WTC11 (cell line): ENCODE measurements around the gene FOXP1. TPM values are rescaled to one million over a fixed set of nuclear protein-coding genes. Genes with fewer than 3 reads are reported as not detected.

Experiments
- ATAC-seq: fragments of 200-7000 bp; cut with Tn5 transposase; 2 replicates; pipeline ENCODE4 v1.10.0; 2021; ENCODE audit warnings: mild to moderate bottlenecking, moderate library complexity
- CTCF ChIA-PET: fragments of 300-600 bp; sonication (Branson Sonifier 250); formaldehyde crosslinking; loops from one replicate; lab custom pipeline; 2021; ENCODE audit warnings: antibody characterized with exemption; lab: Charles Lee
- POLR2A ChIA-PET: fragments of 350-600 bp; sonication (Branson Sonifier 250); formaldehyde crosslinking; loops from one replicate; lab custom pipeline; 2021; ENCODE audit warnings: antibody characterized with exemption; lab: Charles Lee
- DNase-seq: peaks from one replicate; pipeline ENCODE4 v3.0.0; 2021; ENCODE audit warnings: low spot score
- H3K27ac Mint-ChIP-seq: 2 replicates; pipeline ENCODE4 v1.8.0; 2021; ENCODE audit warnings: mixed read lengths
- H3K27me3 Mint-ChIP-seq: 2 replicates; pipeline ENCODE4 v1.8.0; 2021; ENCODE audit warnings: low read depth, mild to moderate bottlenecking, moderate library complexity, mixed read lengths
- H3K36me3 Mint-ChIP-seq: 2 replicates; pipeline ENCODE4 v1.8.0; 2021; ENCODE audit warnings: mixed read lengths
- H3K4me1 Mint-ChIP-seq: 2 replicates; pipeline ENCODE4 v1.8.0; 2022; ENCODE audit warnings: mixed read lengths
- H3K4me3 Mint-ChIP-seq: 2 replicates; pipeline ENCODE4 v1.8.0; 2021; ENCODE audit warnings: mild to moderate bottlenecking, moderate library complexity, mixed read lengths
- H3K9me3 Mint-ChIP-seq: 2 replicates; pipeline ENCODE4 v1.8.0; 2021; ENCODE audit warnings: mixed read lengths
- CREM ChIP-seq: sonication (generic); formaldehyde crosslinking; IDR thresholded peaks from 2 replicates; pipeline ENCODE4 v1.8.1; 2022; ENCODE audit warnings: mild to moderate bottlenecking, missing genetic modification reagents, moderate library complexity
- GTF2I ChIP-seq: fragments of 250-450 bp; sonication (Bioruptor Pico); conservative IDR thresholded peaks from 2 replicates; pipeline ENCODE4 v1.4.0; 2021; ENCODE audit warnings: mild to moderate bottlenecking
- HMGA2 ChIP-seq: fragments of 250-450 bp; sonication (Bioruptor Pico); IDR thresholded peaks from 2 replicates; pipeline ENCODE4 v1.4.0; 2021; ENCODE audit warnings: mild to moderate bottlenecking, moderate library complexity
- JUN ChIP-seq: sonication (generic); formaldehyde crosslinking; IDR thresholded peaks from 2 replicates; pipeline ENCODE4 v1.8.0; 2023; ENCODE audit warnings: mild to moderate bottlenecking, missing genetic modification reagents
- NFE2L1 ChIP-seq: sonication (generic); formaldehyde crosslinking; IDR thresholded peaks from 2 replicates; pipeline ENCODE4 v1.8.1; 2023; ENCODE audit warnings: missing genetic modification reagents
- SP1 ChIP-seq: sonication (generic); formaldehyde crosslinking; conservative IDR thresholded peaks from 2 replicates; pipeline ENCODE4 v1.8.1; 2022; ENCODE audit warnings: missing genetic modification reagents
- TP53 ChIP-seq: sonication (generic); formaldehyde crosslinking; IDR thresholded peaks from 2 replicates; pipeline ENCODE4 v1.8.1; 2023; ENCODE audit warnings: mild to moderate bottlenecking, missing genetic modification reagents
- ZNF138 ChIP-seq: sonication (generic); formaldehyde crosslinking; conservative IDR thresholded peaks from 2 replicates; pipeline ENCODE4 v1.8.1; 2022; ENCODE audit warnings: mild to moderate bottlenecking, moderate library complexity, missing genetic modification reagents
- total RNA-seq: library from RNA; stranded (reverse); gene quantifications from 3 replicates; pipeline ENCODE4 v1.2.3, GENCODE V29; 2021
- TF ChIP-seq, protein P1 (sequence below): sonication (generic); formaldehyde crosslinking; IDR thresholded peaks from 2 replicates; pipeline ENCODE4 v1.8.0; 2023; ENCODE audit warnings: missing genetic modification reagents, mild to moderate bottlenecking, borderline replicate concordance
- TF ChIP-seq, protein P2 (sequence below): sonication (generic); formaldehyde crosslinking; IDR thresholded peaks from 2 replicates; pipeline ENCODE4 v1.8.1; 2022; ENCODE audit warnings: low read depth, missing genetic modification reagents, borderline replicate concordance
- TF ChIP-seq, protein P3 (sequence below): sonication (generic); formaldehyde crosslinking; IDR thresholded peaks from 2 replicates; pipeline ENCODE4 v1.8.1; 2023; ENCODE audit warnings: mild to moderate bottlenecking, missing genetic modification reagents
- TF ChIP-seq, protein P4 (sequence below): sonication (generic); formaldehyde crosslinking; conservative IDR thresholded peaks from 2 replicates; pipeline ENCODE4 v1.8.1; 2022; ENCODE audit warnings: mild to moderate bottlenecking, missing genetic modification reagents
- TF ChIP-seq, protein P5 (sequence below): fragments of 250-450 bp; sonication (Bioruptor Pico); IDR thresholded peaks from 2 replicates; pipeline ENCODE4 v2.1.2; 2022; ENCODE audit warnings: mild to moderate bottlenecking, moderate library complexity
- TF ChIP-seq, protein P6 (sequence below): sonication (generic); formaldehyde crosslinking; IDR thresholded peaks from 2 replicates; pipeline ENCODE4 v1.8.1; 2023; ENCODE audit warnings: mild to moderate bottlenecking, missing genetic modification reagents, borderline replicate concordance
- TF ChIP-seq, protein P7 (sequence below): sonication (generic); formaldehyde crosslinking; IDR thresholded peaks from 2 replicates; pipeline ENCODE4 v1.8.1; 2023; ENCODE audit warnings: mild to moderate bottlenecking, missing genetic modification reagents

FOXP1 gene
- total RNA-seq, 1 experiment from 2014 or later = 25.8 TPM

DNA sequence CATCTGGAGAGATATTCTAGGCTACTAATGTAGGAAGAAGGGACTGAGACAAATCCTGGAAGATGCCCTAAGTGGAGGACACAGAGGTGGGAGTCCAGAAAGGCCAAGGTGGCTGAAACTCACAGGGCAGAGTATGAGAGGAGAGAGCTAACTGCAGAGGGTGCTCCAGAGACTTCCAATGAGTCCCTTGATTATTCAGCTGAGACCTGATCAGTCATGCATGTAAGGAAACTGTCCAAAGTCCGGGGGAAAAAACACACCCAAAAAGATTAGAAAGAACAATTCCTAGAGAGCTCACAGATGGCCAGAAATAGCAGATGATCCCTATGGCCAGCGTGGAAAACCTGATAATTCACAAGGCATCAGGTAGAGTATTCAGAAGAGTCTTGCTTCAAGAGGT, 18.7 kb upstream of the FOXP1 start:
- H3K27me3 Mint-ChIP-seq = no peaks in the 10 kb centered on the region
- CTCF ChIA-PET = no interaction called here
- no peak overlapping the region for H3K4me3 Mint-ChIP-seq
- H3K27ac Mint-ChIP-seq = no peak overlapping the region
- POLR2A ChIA-PET = interaction anchor here (0.7 kb wide), 1 partner anchor 635 kb away, joined by 3 read pairs; no protein-coding TSS in a partner anchor
- H3K4me1 Mint-ChIP-seq = no peaks in the 10 kb centered on the region
- DNase-seq (no peak), ATAC-seq (no peak)
- H3K9me3 Mint-ChIP-seq = peaks cover 25% of the 10 kb centered on the region
- peaks cover 7% of the 10 kb centered on the region for H3K36me3 Mint-ChIP-seq
- TF ChIP-seq, protein P1, sequence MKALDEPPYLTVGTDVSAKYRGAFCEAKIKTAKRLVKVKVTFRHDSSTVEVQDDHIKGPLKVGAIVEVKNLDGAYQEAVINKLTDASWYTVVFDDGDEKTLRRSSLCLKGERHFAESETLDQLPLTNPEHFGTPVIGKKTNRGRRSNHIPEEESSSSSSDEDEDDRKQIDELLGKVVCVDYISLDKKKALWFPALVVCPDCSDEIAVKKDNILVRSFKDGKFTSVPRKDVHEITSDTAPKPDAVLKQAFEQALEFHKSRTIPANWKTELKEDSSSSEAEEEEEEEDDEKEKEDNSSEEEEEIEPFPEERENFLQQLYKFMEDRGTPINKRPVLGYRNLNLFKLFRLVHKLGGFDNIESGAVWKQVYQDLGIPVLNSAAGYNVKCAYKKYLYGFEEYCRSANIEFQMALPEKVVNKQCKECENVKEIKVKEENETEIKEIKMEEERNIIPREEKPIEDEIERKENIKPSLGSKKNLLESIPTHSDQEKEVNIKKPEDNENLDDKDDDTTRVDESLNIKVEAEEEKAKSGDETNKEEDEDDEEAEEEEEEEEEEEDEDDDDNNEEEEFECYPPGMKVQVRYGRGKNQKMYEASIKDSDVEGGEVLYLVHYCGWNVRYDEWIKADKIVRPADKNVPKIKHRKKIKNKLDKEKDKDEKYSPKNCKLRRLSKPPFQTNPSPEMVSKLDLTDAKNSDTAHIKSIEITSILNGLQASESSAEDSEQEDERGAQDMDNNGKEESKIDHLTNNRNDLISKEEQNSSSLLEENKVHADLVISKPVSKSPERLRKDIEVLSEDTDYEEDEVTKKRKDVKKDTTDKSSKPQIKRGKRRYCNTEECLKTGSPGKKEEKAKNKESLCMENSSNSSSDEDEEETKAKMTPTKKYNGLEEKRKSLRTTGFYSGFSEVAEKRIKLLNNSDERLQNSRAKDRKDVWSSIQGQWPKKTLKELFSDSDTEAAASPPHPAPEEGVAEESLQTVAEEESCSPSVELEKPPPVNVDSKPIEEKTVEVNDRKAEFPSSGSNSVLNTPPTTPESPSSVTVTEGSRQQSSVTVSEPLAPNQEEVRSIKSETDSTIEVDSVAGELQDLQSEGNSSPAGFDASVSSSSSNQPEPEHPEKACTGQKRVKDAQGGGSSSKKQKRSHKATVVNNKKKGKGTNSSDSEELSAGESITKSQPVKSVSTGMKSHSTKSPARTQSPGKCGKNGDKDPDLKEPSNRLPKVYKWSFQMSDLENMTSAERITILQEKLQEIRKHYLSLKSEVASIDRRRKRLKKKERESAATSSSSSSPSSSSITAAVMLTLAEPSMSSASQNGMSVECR (CRISPR knock-in tag) = no peak
- TF ChIP-seq TP53 (no peak), JUN (CRISPR knock-in tag) (no peak), NFE2L1 (CRISPR knock-in tag) (no peak)
- TF ChIP-seq, protein P2, sequence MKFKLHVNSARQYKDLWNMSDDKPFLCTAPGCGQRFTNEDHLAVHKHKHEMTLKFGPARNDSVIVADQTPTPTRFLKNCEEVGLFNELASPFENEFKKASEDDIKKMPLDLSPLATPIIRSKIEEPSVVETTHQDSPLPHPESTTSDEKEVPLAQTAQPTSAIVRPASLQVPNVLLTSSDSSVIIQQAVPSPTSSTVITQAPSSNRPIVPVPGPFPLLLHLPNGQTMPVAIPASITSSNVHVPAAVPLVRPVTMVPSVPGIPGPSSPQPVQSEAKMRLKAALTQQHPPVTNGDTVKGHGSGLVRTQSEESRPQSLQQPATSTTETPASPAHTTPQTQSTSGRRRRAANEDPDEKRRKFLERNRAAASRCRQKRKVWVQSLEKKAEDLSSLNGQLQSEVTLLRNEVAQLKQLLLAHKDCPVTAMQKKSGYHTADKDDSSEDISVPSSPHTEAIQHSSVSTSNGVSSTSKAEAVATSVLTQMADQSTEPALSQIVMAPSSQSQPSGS (CRISPR knock-in tag) = no peak

DNA sequence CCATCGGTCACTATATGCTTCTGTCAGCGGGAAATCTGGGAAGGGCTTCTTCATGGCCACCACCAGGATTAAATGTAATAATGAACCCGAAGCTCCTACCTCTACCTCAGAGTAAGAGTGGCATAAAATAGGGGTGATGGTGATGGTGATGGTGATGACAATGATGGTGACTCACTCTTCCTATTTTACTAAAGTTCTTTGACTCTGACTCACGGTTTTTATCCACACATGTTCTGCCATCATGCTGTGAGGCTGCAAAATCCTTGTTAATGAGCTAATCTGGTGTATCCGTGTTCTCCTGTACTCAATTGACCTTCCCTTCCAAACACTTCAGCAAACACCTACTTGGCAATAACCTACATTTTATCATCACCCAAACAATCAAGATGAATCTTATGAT, 18.3 kb upstream of the FOXP1 start:
- Mint-ChIP-seq H3K36me3 (peaks cover 10% of the 10 kb centered on the region), H3K27ac (no peak overlapping the region), H3K27me3 (no peaks in the 10 kb centered on the region), H3K9me3 (peaks cover 27% of the 10 kb centered on the region), H3K4me3 (no peak overlapping the region), H3K4me1 (no peaks in the 10 kb centered on the region)
- ATAC-seq = no peak
- TF ChIP-seq, protein P3, sequence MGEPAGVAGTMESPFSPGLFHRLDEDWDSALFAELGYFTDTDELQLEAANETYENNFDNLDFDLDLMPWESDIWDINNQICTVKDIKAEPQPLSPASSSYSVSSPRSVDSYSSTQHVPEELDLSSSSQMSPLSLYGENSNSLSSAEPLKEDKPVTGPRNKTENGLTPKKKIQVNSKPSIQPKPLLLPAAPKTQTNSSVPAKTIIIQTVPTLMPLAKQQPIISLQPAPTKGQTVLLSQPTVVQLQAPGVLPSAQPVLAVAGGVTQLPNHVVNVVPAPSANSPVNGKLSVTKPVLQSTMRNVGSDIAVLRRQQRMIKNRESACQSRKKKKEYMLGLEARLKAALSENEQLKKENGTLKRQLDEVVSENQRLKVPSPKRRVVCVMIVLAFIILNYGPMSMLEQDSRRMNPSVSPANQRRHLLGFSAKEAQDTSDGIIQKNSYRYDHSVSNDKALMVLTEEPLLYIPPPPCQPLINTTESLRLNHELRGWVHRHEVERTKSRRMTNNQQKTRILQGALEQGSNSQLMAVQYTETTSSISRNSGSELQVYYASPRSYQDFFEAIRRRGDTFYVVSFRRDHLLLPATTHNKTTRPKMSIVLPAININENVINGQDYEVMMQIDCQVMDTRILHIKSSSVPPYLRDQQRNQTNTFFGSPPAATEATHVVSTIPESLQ = no peak
- TF ChIP-seq, protein P4, sequence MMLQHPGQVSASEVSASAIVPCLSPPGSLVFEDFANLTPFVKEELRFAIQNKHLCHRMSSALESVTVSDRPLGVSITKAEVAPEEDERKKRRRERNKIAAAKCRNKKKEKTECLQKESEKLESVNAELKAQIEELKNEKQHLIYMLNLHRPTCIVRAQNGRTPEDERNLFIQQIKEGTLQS (CRISPR knock-in tag) = no peak
- TF ChIP-seq ZNF138 (CRISPR knock-in tag) = no peak
- DNase-seq = no peak
- CTCF ChIA-PET = no interaction called here
- POLR2A ChIA-PET = no interaction called here

DNA sequence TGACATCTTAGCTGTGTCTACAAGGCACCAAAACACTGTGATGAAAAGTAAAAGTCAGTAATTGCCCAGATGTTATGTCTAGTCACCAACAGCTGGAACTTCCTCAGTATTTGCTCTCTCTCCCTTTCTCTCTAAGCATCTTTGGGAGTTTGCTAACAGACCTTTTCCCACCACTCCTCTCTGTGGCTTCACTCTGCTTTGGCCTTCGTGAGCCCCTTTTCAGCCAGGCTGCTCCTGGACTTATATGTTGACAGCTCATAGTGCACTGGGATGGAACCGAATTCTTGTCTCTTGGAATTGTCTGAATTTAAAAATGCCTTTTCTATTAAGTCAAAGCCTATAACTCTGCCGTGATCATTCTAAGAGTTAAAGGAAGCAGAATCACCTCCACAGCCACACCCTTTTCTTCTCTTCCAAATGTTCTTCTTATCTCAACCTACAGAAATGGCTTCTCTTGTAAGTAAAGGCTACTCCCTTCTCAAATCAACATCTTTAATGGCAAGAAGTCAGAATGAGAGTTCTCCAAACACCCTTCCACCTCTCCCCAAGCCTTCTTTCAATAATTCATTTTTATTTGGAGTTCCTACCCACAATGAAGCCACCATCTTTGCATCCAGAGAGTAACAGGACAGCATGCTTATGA, 17.2 kb upstream of the FOXP1 start:
- ATAC-seq = no peak
- no peak overlapping the region for H3K4me3 Mint-ChIP-seq
- peaks cover 26% of the 10 kb centered on the region for H3K9me3 Mint-ChIP-seq
- H3K27me3 Mint-ChIP-seq = no peaks in the 10 kb centered on the region
- H3K36me3 Mint-ChIP-seq = peaks cover 14% of the 10 kb centered on the region
- no peaks in the 10 kb centered on the region for H3K4me1 Mint-ChIP-seq
- POLR2A ChIA-PET = no interaction called here
- no peak for DNase-seq
- TF ChIP-seq SP1 (CRISPR knock-in tag) (no peak), HMGA2 (CRISPR knock-in tag) (no peak), CREM (no peak), GTF2I (no peak)
- TF ChIP-seq, protein P5, sequence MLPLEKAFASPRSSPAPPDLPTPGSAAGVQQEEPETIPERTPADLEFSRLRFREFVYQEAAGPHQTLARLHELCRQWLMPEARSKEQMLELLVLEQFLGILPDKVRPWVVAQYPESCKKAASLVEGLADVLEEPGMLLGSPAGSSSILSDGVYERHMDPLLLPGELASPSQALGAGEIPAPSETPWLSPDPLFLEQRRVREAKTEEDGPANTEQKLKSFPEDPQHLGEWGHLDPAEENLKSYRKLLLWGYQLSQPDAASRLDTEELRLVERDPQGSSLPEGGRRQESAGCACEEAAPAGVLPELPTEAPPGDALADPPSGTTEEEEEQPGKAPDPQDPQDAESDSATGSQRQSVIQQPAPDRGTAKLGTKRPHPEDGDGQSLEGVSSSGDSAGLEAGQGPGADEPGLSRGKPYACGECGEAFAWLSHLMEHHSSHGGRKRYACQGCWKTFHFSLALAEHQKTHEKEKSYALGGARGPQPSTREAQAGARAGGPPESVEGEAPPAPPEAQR (CRISPR knock-in tag) = no peak
- TF ChIP-seq, protein P6, sequence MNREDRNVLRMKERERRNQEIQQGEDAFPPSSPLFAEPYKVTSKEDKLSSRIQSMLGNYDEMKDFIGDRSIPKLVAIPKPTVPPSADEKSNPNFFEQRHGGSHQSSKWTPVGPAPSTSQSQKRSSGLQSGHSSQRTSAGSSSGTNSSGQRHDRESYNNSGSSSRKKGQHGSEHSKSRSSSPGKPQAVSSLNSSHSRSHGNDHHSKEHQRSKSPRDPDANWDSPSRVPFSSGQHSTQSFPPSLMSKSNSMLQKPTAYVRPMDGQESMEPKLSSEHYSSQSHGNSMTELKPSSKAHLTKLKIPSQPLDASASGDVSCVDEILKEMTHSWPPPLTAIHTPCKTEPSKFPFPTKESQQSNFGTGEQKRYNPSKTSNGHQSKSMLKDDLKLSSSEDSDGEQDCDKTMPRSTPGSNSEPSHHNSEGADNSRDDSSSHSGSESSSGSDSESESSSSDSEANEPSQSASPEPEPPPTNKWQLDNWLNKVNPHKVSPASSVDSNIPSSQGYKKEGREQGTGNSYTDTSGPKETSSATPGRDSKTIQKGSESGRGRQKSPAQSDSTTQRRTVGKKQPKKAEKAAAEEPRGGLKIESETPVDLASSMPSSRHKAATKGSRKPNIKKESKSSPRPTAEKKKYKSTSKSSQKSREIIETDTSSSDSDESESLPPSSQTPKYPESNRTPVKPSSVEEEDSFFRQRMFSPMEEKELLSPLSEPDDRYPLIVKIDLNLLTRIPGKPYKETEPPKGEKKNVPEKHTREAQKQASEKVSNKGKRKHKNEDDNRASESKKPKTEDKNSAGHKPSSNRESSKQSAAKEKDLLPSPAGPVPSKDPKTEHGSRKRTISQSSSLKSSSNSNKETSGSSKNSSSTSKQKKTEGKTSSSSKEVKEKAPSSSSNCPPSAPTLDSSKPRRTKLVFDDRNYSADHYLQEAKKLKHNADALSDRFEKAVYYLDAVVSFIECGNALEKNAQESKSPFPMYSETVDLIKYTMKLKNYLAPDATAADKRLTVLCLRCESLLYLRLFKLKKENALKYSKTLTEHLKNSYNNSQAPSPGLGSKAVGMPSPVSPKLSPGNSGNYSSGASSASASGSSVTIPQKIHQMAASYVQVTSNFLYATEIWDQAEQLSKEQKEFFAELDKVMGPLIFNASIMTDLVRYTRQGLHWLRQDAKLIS (CRISPR knock-in tag) = no peak
- TF ChIP-seq, protein P7, sequence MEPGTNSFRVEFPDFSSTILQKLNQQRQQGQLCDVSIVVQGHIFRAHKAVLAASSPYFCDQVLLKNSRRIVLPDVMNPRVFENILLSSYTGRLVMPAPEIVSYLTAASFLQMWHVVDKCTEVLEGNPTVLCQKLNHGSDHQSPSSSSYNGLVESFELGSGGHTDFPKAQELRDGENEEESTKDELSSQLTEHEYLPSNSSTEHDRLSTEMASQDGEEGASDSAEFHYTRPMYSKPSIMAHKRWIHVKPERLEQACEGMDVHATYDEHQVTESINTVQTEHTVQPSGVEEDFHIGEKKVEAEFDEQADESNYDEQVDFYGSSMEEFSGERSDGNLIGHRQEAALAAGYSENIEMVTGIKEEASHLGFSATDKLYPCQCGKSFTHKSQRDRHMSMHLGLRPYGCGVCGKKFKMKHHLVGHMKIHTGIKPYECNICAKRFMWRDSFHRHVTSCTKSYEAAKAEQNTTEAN (CRISPR knock-in tag) = no peak
- no peak overlapping the region for H3K27ac Mint-ChIP-seq
- CTCF ChIA-PET = no interaction called here
